ENCODE measurements around the gene TGFBI.
A peak's percentile ranks its signal among the peaks of the same experiment; 100 is the strongest.

TGFBI gene

GRCh38 chr5:136066661-136067271 lies 38.0 kb downstream of the TGFBI start:
- no peak for DNase-seq

- DNase-seq = no peak
Observed at GRCh38 chr5:136067422-136067821, 38.6 kb downstream of the TGFBI start.

GRCh38 chr5:136070486-136071285 lies 41.9 kb downstream of the TGFBI start:
- DNase-seq = no peak

- no peak for DNase-seq
Observed at GRCh38 chr5:136073714-136074529, 45.1 kb downstream of the TGFBI start.

- DNase-seq = no peak
Observed at GRCh38 chr5:136075466-136075891, 46.7 kb downstream of the TGFBI start.

GRCh38 chr5:136076067-136076466 lies 47.3 kb downstream of the TGFBI start:
- DNase-seq = no peak

DNA sequence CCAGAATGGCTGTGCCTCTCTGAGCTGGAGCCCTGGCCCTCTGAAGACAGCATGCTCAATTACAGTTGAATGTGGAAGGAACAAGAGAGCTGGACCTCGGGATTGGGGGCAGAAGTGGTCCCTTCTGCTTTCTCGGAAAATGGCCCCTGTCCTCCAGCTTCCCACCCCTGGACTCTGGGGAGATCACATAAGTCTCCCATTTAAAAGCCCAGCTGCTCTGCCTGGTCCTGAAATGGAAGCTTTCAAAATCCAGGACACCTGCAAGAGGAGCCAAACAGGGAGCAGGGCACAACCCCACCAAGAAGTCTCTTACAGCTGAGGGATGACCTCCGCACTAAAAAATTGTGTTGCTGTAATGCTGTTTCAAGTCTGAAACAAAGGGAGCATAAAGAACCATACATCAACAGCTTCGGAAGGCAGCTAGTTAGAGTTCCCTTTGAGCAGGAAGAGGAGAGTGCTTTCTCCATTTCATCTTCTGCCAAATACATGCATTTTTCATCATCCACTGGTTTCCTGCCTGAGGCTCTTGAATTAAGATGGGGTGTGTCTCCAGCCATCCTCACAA lies 48.2 kb downstream of the TGFBI start:
- DNase-seq = no peak

DNA sequence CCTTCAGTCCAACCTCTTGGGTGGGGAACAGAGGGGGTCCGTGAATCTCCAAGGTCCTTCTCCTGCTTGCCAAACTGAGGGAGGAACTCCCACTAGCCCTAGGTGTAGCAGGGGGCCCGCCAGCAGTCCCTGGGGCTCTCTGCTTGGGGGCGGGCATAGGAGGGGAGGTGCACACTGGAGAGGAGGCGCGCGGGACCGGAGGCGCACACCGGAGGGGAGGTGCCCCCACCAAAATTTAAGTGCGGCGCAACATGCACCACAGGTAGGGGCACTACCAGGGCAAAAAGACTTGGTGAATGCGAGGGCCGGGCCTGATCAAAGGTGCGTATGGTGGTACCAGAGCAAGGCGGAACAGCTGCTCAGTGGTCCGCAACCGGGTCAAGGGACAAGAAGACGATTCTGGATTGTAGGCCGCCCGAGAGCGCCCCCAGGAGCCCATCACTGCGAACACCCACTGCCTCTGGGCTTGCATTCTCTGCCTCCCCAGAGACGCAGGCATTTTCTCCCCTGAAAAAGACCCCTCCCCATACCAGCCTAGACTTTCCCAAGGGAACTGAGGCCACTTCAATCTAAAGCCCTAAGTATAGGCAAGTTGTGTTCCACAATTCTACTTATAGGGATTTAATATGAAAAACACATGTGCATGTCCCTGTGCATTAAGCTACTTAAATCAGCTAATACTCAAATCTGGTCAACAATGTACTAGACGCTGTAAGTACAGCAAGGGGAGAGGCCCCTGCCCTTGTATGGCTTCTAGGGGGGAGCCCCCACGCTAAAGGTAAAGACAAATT lies 50.6 kb downstream of the TGFBI start:
- DNase-seq = no peak

DNA sequence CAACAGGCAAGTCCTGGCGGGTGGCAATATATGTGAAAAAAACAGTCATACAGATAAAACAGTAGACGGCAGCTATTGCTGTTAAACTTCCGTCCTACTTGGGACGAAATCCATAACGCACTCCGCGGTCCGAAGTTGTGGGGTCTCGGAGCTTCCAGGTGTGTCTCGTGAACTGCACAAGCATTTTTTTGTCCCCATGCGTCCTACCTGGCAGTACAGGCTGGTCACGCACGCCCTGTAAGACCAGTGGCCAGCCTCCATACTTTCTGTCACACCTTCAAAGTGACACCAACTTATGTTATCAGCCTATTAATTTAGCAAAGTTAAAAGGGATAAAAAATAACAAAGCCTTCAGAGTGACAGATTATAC lies 51.3 kb downstream of the TGFBI start:
- DNase-seq = no peak

- DNase-seq = peak; percentile 69
Observed at GRCh38 chr5:136080483-136081216, 51.9 kb downstream of the TGFBI start.

- no peak for DNase-seq
Observed at GRCh38 chr5:136081217-136081591, 52.4 kb downstream of the TGFBI start.

DNA sequence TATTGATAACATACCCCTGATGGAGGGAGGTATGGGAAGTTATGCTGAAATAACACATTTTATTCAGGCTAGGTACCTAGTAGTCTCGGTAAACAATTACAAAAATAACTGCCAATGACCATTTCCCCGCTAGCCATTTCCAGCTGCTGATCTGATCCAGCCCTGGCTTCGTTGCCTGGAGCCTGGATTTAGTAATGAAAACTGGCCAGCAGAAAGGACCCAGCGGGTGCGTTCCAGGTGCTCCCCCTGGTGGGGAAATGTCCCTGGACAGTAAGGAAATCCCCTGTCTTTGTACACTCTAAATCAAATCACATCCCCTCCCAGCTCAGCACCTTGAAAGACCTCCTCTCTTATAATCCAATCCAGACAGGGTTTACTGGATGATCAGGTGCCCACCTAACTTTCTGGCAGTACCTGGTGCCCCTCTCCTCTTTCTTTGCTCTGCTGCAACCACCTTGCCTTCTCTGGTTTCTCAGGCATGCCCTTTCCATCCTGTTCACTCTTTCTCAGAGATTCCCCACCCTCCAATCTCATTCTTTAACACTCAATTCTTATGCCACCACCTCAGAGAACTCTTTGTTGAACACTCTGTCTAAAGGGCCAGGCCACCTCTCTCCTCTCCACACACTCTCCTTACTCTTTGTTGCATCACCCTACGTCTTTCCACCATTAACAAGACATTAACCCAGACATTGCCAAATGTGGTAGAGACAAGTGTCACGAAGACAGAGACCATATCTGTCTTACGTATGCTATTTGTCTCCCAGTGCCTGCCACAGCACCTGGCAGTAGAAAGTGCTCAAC lies 53.8 kb downstream of the TGFBI start:
- DNase-seq = peak; percentile 68

DNA sequence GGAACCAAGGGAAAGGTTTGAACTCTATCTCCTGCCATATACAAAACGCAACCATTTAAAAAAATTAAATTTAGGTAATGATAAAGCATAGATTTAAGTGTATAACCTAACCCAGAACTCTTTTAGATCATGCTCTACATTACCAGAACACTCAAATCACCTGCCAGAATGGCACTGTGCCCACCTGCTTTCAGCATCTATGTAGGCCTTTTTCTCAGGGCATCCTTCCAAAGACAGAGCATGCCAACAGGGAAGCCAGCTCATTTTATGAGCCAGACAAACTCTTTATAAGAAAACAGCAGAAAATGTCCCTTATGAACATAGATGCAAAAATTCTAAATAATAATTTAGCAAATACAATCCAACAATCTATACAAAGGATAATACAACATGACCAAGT lies 55.9 kb downstream of the TGFBI start:
- no peak for DNase-seq

- no peak for DNase-seq
Observed at GRCh38 chr5:136086783-136087566, 58.2 kb downstream of the TGFBI start.

- no peak for DNase-seq
Observed at GRCh38 chr5:136087961-136088871, 59.4 kb downstream of the TGFBI start.

GRCh38 chr5:136089791-136090190 lies 61.0 kb downstream of the TGFBI start:
- DNase-seq = no peak

- no peak for DNase-seq
Observed at GRCh38 chr5:136090319-136090718, 61.5 kb downstream of the TGFBI start.

DNA sequence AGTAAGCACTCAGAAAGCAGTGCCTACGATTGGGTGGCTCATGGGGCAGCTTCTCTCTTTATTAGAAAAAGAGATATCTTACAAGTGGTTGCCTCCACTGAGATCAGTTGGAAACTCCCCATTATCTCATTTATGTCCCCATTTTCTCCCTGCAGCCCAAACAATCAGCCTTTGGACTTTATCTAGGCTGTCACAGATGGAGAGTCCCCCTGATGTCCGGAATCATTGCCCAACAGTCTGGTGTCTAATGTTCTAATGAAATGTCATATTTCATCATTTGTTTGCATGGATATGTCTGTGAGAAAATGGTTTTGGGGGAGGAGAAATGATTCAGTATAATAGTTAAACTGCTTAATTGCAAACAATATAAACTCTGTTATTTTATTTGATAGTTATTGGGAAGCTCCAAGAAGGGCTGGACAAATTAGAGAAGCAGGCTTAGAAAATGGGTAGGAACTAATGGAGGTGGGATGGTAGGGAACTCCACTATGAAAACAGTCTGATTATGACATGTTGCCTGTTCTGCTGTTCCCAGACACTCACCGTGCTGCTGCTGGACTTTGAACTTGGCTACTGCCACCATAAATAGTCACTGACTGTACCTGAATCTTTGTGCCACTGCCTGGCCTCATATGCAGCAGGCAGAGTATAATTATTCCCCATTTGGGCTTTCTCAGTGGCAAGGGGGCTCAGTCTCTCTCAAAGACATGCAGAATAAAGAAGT lies 65.6 kb downstream of the TGFBI start:
- DNase-seq = no peak
